GM19035 (cell line): ENCODE results near the gene TMEM82.

Experiments
- ATAC-seq: cut with Tn5 transposase; IDR thresholded peaks from one replicate; pipeline ENCODE4 v1.9.1; 2021; ENCODE audit not compliant: unreplicated experiment

TMEM82 gene

DNA sequence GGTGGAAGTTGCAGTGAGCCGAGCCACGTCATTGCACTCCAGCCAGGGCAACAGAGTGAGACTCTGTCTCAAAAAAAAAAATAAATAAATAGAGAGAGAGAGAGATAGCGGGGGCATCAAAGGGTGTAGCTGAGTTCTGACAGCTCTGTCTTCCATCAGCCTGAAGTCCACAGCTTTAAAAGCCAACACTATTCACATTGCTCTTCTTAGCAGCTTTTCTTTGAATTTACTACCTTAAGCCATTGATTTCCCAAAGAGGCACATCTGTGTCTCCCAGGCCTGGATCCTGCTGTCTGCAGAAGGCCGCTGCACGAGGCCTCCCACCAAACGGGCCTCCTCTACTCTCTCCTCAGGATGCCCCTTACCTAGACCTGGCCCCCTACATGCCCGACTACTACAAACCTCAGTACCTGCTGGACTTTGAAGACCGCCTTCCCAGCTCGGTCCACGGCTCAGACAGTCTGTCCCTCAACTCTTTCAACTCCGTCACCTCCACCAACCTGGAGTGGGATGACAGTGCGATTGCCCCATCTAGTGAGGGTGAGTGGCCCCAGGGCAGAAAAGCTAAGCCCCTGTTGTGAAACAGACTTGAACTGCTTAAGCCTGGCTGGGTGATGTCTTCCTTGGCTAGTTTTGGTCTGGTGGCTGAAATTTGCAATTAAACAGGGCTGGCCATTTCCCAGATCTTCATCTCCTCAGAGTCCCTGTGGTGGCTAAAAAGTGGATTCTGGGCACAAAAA, 22.7 kb upstream of the TMEM82 start:
- ATAC-seq: no peak

DNA sequence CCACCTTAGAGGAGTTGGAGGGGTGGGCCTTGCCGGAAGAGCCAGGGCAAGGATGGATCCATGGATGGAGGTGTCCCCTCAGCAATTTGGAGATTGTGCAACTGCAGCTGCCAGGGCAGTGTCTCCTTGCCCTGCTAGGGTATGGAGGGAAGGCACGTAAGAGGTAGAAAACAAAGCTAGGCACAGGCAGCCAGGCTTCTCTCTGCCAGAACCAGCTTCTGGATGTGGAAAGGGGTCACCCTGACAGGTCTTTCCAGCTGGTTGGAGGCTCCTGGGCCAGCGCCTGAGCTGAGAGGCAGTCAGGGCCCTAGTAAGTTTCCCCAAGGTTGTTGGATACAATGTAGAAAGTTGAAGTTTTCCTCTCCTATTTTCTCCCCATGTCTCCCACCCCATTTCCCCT, 21.4 kb upstream of the TMEM82 start:
- ATAC-seq: no peak

DNA sequence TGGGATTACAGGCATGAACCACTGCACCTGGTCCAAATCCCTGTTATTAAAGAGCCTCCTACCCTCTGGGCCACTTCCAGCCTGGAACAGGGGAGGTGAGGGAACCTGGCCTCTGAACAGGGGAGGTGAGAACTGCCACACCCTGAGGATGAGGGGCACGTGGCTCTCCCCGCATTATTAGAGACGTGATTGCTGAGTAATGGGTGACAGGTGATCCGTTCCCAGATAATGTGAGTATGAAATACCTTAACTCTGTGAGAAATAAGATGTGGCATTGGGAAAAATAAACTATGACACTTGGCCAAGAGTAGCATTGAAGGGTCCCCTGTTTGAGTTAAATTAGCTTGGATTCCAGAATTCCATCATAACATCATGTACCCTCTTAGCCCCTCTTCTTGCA, 19.9 kb upstream of the TMEM82 start:
- ATAC-seq: no peak

DNA sequence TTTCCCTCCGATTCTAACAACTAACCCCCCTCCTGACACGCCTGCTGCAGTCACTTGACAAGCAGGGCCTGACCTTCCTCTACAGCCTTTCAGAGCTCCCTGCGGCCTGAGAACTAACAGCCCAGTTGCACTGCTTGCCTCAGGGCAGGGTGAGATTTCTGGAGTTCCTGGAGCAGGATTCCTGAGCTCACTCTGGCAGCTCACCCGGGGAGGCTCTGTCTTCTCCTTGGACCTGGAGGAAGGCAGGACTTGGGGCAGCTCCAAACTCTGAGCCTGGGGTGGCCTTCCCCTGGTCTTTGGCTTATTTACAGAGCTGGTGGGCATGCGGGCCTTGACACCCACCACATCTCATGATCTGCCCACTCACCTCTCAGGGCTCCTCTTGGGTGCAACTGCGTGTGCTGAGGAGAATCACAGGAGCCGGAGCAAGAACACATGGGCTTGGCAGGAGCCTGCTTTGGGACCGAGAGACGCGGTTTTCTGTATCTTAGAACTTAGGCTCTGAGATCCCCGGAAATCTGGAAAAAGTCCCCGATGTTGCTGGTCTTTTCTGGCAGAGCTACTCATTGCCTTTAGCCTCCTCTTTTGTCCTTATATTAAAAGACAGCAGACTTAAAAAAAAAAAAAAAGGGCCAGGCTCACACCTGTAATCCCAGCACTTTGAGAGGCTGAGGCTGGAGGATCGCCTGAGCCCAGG, 19.3 kb upstream of the TMEM82 start:
- ATAC-seq: no peak

DNA sequence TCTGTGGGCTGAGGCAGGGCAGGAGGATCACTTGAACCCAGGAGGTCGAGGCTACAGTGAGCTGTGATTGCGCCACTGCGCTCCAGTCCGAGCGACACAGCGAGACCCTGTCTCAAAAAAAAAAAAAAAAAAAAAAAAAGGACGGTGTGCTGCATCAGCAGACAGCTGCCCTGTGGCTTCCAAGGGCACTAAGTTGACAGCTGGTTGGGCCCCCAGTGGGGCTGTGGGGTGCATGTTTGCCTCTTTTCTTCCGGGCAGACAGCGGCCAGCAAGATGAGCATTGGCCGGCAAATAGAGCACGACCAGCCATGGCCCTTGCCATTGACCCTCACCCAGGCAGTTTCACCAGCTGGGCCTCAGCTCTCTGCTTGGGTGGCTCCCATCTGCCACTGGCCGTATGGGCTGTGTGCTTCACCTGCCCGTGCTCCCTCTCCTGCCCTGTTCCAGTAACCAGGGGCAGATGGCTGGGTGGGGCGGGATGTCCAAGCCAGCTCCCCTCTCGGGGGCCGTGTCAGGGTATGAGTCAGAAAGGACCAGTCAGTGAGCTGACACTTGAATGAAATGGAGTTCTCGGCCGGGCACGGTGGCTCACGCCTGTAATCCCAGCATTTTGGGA, 18.6 kb upstream of the TMEM82 start:
- no peak for ATAC-seq

DNA sequence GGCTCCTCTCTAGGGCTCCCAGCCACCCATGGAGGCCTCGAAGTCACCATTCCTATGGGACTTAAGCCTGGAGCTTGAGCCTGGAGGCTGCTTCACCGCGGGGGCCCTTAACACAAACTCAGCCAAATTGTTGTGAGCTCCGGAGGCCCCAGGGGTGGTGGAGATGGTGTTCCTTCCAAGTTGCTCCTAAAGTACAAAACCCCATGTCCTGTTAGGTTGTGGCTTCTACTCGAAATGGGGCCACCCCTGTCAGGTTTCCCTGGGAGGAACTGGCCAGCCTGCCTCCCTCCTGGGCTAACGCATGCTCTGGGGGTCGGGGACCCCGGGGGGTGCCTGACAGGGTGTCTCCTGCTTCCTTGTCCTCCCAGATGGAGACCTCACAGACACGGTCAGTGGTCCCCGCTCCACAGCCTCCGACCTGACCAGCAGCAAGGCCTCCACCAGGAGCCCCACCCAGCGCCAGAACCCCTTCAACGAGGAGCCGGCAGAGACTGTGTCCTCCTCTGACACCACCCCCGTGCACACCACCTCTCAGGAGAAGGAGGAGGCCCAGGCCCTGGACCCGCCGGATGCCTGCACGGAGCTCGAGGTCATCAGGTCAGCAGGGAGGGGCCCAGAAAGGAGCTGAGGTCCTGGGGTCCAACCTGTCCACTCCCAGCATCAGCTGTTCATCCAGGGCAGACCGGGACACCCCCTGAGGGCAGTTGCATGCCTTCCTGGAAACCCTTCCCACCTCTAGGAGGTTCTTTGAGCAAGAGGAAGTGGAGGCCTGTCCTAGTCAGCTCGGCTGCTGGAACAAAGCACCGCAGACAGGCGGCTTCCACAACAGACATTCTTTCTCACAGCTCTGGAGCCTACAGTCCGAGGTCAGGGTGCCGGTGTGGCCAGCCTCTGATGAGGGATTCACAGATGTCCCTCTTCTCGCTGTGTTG, 17.1 kb upstream of the TMEM82 start:
- no peak for ATAC-seq

DNA sequence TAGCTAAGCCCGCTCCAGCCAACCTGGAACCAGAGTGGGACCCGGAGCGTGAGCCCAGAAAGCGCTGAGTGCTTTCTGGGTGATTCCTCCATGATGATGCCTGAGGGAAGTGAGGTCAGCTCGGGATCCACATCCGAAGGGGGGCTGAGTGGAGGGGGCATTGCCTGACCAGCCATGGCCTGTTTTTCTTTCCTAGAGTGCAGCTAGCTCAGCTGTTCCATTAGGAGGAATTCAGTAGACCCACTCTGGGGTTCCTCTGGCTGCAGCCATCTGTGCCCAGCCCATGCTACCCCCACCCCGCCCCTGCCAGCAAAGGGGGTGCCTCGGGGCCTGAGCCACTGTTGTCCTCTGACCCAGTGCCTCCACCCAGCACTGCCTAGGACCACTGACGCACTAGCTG, 15.8 kb upstream of the TMEM82 start:
- ATAC-seq: no peak

DNA sequence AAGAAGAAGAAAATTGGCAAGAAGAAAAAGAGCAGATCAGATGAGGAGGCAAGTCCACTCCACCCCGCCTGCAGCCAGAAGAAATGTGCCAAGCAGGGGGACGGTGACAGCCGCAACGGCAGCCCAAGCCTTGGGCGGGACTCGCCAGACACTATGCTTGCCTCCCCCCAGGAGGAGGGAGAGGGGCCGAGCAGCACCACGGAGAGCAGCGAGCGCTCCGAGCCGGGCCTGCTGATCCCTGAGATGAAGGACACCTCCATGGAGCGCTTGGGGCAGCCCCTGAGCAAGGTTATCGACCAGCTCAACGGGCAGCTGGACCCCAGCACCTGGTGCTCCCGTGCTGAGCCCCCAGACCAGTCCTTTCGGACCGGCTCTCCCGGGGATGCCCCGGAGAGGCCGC, 15.3 kb upstream of the TMEM82 start:
- ATAC-seq: no peak

DNA sequence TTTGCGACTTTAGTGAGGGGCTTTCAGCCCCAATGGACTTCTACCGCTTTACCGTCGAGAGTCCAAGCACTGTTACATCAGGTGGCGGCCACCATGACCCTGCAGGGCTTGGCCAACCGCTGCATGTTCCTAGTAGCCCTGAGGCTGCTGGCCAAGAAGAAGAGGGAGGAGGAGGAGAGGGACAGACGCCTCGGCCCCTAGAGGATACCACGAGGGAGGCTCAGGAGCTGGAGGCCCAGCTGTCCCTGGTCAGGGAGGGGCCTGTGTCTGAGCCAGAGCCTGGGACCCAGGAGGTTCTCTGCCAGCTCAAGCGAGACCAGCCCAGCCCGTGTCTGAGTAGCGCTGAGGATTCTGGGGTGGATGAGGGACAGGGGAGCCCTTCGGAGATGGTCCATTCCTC, 14.9 kb upstream of the TMEM82 start:
- no peak for ATAC-seq

DNA sequence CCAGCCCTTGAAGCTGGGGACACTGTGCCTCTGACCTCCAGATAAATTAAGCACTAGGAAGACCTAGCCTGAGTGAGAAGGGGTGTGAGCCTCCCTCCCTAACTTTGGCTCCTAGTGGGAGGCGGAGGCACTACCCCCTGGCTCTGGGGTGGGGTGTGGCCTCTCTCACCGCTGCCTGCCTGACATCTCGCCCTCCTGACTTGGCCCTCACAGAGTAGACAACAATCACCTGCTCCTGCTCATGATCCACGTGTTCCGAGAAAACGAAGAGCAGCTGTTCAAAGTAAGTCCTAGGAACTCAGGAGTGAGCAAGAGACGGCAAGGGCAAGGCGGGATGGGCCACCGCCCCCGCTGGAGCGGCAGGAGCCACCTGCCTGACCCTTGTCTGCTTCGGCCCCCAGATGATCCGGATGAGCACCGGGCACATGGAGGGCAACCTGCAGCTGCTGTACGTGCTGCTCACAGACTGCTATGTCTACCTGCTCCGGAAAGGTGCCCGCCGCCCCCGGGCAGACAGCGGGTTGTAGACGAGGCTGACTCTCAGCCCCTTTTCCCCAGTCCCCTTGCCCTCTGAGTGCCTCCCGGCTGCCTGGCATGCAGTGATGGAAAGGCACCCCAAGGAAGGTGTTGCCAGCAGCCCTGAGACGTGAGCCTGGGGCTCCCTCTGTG, 14.3 kb upstream of the TMEM82 start:
- ATAC-seq: no peak

DNA sequence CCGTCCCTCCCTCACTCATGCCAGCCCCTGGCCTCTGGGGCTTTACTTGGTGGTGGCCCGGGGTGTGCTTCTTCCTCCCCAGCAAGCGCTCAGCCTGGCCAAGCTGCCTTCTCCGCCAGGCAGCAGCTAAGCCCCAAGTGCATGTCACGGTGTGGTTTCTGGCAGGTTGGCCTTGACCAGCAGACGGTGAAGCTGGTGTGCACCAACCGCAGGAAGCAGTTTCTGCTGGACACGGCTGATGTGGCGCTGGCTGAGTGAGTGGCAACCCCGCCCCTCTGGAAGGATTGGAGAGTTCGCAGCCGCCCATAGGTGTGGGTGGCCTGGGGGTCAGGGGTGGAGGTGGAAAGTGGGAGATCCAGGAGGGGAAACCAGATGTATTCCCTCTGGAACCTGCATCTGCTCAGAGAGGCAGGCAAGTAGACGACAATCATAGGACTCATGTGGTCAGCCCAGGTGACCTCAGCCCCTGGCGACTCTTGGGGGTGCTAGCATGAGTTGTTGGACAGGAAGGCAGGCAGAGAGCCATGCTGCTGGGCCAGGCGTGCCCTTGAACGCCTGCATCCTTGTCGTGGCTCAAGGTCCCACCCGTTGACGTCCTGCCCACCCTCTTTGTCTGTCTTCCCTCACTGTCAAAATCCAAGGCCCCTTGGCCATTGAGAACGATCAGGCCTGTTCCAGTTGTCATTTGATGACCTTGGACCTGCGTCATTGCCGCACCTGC, 13.2 kb upstream of the TMEM82 start:
- ATAC-seq: no peak

DNA sequence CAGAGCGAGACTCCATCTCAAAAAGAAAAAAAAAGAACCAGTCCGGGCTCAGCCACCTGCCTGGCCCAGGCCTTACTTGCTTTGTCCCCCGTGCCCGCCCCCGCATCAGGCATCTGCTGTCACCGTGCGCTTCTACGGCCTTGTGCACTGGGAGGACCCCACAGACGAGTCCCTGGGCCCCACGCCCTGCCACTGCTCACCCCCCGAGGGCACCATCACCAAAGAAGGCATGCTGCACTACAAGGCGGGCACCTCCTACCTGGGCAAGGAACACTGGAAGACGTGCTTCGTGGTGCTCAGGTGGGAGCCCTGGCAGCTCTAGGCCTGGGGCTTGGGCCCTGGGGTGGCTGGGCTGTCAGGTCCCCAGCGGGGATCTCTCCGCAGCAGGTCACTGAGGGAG, 11.9 kb upstream of the TMEM82 start:
- ATAC-seq: no peak

DNA sequence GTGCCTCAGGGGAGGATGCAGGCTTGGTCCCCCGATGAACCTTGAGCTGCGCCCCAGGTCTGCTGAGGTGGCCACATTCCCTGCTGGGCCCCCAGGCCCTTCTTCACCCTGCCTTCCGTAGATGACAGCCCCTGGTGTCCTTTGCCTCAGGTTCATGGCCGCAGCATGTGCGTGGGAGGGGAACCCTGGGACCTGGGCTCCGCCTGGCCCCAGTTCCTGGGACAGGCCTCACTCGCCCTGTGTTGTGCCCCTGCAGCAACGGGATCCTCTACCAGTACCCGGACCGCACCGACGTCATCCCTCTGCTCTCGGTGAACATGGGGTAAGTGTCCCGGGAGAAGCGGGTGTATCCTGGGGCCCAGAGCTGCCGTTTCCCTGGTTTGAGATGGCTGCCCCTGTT, 11.4 kb upstream of the TMEM82 start:
- no peak for ATAC-seq

DNA sequence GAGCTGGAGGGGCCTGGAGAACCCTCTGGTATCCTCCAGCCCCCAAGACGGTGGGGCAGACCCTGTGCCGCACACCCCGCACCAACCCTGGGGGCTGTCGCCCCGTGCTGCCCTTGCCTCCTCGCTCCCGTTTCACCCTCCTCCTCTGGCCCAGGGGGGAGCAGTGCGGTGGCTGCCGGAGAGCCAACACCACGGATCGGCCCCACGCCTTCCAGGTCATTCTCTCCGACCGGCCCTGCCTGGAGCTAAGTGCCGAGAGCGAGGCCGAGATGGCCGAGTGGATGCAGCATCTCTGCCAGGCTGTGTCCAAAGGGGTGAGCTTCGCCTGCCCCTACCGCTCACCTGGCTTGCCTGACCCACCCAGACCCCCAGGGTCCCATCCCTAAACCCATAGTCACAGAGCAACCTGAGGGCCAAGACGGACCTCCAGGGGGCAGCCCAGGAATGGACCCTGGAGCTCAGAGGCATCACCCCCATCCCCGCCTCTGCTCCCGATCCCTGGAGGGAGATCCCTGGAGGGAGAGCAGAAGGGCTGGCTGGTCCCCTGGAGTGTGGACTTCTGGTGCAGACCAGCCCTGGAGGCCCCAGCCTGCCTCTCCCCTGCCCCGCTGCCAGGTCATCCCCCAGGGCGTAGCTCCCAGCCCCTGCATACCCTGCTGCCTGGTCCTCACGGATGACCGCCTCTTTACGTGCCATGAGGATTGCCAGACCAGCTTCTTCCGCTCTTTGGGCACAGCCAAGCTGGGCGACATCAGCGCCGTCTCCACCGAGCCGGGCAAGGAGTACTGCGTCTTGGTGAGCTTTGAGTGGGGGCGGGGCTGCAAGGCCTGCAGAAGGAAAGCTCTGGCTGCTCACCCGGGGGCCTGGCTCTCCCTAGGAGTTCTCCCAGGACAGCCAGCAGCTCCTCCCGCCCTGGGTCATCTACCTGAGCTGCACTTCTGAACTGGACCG, 10.3 kb upstream of the TMEM82 start:
- no peak for ATAC-seq

DNA sequence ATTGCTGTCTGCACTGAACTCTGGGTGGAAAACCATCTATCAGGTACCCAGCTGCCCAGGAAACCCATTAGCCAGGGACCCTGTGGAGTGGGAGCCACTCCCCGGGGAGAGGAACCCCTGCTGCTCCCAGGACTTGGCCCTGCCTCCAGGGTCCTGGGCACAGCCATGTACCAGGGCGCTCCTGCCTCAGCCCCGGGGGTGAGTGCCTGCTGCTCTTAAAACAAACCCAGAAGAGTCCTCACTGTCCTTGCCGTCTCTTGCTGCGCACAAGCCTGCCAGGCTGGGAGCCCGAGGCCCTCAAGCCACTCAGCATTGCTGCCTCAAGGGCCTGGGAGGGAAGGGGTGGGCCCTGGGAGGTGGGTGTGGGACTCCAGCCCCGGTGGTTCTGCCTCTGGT, 9.6 kb upstream of the TMEM82 start:
- no peak for ATAC-seq

DNA sequence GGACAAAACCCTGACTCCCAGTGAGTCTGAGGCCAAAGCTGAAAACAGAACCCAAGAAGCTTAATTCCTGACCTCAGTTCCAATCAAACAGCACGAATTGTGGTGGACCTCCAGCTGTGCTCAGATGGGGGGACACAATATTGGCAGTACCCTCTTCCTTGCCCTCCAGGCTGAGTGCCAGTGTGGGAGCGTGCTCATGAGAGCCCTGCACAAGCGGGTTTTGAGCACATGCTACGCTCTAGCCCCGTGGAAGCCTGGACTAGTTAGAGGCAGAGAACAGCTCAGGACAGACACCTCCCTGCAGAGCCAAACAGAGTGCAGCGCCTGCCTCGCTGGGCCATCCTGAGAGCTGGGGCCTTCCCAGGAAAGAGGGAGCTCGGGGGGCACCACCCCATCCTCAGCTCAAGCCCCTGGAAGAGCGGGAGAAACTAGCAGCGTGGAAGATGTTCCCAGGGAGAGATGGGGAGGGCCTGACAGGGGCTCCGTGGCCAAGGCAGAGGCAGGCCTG, 9.0 kb upstream of the TMEM82 start:
- ATAC-seq: no peak

DNA sequence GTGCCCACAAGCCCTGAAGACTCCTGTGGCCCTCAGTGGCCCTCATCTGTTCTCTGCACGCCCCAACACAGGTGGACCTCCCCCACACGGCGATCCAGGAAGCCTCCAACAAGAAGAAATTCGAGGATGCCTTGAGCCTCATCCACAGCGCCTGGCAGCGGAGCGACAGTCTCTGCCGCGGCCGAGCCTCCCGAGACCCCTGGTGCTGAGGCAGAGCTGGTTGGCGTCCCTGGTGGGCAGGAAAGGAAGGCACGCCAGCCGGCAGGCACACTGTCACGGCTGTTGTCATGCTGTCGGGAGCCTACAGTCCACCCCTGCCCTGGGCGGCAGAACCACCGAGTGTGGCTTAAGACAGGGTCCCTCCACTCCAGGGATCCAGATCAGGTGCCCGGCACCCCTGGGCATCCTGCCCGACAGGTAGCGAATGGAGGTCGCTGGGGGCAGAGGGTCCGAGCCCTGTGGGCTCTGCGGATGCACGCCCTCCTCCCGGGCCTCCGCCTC, 8.5 kb upstream of the TMEM82 start:
- ATAC-seq: no peak

DNA sequence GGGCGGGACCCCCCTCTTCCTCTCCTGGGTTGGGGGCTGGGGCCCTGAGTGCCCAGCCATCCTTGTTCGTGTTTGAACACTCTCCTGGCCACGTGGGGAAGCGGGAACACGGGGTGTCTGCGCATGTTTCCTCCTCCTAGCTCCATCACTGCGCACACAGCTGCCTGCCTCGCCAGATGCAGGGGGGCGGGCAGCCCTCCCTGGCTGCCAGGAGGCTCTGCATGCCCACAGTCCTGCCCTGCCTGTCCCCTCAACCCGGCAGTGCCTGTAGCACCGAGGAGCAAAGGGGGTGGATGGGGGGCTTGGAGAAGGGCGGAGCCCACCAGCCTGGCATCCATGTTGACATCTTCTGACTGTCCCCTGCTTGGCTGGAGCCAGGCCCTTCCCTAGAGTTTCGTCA, 8.0 kb upstream of the TMEM82 start:
- ATAC-seq: no peak

DNA sequence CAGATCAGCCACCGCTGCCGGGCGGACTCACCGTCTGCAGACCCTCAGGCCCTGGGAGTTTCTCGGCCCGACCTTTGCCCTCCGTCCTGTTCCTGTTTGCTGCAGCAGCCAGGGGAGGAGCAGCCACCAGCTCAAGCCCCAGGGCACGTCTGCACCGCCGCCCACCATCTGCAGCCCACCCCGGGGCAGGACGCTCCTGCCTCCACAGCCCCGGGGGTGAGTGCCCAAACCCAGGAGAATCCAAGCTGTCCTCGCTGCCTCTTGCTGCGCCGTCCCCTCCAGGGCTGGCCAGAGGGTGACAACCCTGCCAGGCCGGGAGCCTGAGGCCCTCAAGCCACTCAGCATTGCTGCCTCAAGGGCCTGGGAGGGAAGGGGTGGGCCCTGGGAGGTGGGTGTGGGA, 7.4 kb upstream of the TMEM82 start:
- no peak for ATAC-seq
